HFFc6 (cell line): ENCODE measurements around the gene ACTN4. TPM values are rescaled to one million over a fixed set of nuclear protein-coding genes. Genes with fewer than 3 reads are reported as not detected.
A peak's percentile ranks its signal among the peaks of the same experiment; 100 is the strongest.

Experiments used
- DNase-seq: peaks from one replicate; pipeline ENCODE4 v3.0.0-alpha.2; 2018
- H3K27ac Mint-ChIP-seq: 2 replicates; pipeline ENCODE4 v1.8.0; 2020; ENCODE audit warnings: mild to moderate bottlenecking, mixed read lengths
- H3K27me3 Mint-ChIP-seq: 2 replicates; pipeline ENCODE4 v1.8.0; 2021; ENCODE audit warnings: mild to moderate bottlenecking, moderate library complexity, mixed read lengths; ENCODE audit not compliant: insufficient read depth
- H3K36me3 Mint-ChIP-seq: 2 replicates; pipeline ENCODE4 v1.8.0; 2021; ENCODE audit warnings: low read depth, mixed read lengths
- H3K4me1 Mint-ChIP-seq: 2 replicates; pipeline ENCODE4 v1.8.0; 2020; ENCODE audit warnings: low read depth, mixed read lengths
- H3K4me3 Mint-ChIP-seq: 2 replicates; pipeline ENCODE4 v1.8.0; 2020; ENCODE audit warnings: mild to moderate bottlenecking, moderate library complexity, mixed read lengths
- H3K9me3 Mint-ChIP-seq: 2 replicates; pipeline ENCODE4 v1.8.0; 2020; ENCODE audit warnings: mild to moderate bottlenecking, mixed read lengths
- total RNA-seq, 6 experiments: library from RNA; stranded (reverse); fragmentation: NEBNext Ultra II Directional; extraction: Animal tissue kit (Norgen Biotek cat#: 25700); gene quantifications; 2 replicates in 1 of 6; 3 replicates in 5 of 6; pipeline ENCODE4 v1.2.3, GENCODE V29; 2021
- TF ChIP-seq, protein P1 (sequence below): fragments of 200-600 bp; sonication (generic); IDR thresholded peaks from 2 replicates; pipeline ENCODE4 v1.5.0; 2021; ENCODE audit warnings: antibody characterized with exemption, mild to moderate bottlenecking

Gene ACTN4
- total RNA-seq, 6 experiments from 2014 or later: 972 to 1,299 (median 1,250) TPM

DNA sequence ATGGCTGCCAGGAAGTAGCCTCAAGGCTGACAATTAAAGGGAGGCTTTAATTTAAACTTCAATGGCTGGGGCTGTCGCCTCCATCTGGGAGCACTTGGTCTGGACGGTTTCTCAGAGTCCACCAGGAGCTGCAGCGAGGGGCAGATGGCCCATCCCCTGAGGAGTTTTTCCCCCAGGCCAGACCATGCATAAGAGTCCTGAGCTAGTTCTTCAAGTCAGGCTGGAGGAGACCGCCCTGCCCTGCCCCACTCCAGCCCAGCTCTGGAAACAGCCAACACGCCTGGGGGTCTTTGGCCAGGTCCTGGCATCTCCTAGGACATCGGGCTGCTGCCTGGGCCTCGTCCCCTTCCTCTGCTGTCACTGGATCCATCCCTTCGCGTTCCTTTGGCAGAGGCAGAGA is 5.3 kb upstream of the ACTN4 start:
- Mint-ChIP-seq H3K4me3 (no peak overlapping the region), H3K4me1 (no peaks in the 10 kb centered on the region)
- TF ChIP-seq, protein P1, sequence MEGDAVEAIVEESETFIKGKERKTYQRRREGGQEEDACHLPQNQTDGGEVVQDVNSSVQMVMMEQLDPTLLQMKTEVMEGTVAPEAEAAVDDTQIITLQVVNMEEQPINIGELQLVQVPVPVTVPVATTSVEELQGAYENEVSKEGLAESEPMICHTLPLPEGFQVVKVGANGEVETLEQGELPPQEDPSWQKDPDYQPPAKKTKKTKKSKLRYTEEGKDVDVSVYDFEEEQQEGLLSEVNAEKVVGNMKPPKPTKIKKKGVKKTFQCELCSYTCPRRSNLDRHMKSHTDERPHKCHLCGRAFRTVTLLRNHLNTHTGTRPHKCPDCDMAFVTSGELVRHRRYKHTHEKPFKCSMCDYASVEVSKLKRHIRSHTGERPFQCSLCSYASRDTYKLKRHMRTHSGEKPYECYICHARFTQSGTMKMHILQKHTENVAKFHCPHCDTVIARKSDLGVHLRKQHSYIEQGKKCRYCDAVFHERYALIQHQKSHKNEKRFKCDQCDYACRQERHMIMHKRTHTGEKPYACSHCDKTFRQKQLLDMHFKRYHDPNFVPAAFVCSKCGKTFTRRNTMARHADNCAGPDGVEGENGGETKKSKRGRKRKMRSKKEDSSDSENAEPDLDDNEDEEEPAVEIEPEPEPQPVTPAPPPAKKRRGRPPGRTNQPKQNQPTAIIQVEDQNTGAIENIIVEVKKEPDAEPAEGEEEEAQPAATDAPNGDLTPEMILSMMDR: no peak

DNA sequence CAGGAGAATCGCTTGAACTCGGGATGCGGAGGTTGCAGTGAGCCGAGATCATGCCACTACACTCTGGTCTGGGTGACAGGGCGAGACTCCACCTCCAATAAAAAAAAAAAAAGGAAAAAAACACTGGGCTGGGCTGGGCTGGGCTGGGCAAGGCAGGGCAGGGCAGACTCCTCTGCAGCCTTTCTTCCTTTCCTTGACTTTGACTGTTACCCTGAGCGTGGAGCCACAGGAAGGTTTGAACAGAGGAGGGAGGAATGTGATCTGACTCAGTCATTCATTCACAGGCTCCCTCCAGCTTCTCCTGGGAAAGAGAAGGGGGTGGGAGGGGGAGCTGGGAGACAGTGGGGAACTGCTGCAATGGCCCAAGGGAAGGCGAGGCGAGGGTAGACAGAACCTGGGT is 2.7 kb upstream of the ACTN4 start:
- Mint-ChIP-seq H3K27me3 (peaks cover 3% of the 10 kb centered on the region), H3K36me3 (peaks cover 20% of the 10 kb centered on the region), H3K4me3 (no peak overlapping the region), H3K4me1 (peaks cover 6% of the 10 kb centered on the region), H3K9me3 (peaks cover 8% of the 10 kb centered on the region), H3K27ac (no peak overlapping the region)
- TF ChIP-seq, protein P1: no peak
- DNase-seq: no peak

More for the DNA sequence above, 5.3 kb upstream of the ACTN4 start:
- DNase-seq: no peak
- H3K36me3 Mint-ChIP-seq: no peaks in the 10 kb centered on the region
- H3K27ac Mint-ChIP-seq: no peak overlapping the region
- no peaks in the 10 kb centered on the region for H3K27me3 Mint-ChIP-seq
- no peaks in the 10 kb centered on the region for H3K9me3 Mint-ChIP-seq

DNA sequence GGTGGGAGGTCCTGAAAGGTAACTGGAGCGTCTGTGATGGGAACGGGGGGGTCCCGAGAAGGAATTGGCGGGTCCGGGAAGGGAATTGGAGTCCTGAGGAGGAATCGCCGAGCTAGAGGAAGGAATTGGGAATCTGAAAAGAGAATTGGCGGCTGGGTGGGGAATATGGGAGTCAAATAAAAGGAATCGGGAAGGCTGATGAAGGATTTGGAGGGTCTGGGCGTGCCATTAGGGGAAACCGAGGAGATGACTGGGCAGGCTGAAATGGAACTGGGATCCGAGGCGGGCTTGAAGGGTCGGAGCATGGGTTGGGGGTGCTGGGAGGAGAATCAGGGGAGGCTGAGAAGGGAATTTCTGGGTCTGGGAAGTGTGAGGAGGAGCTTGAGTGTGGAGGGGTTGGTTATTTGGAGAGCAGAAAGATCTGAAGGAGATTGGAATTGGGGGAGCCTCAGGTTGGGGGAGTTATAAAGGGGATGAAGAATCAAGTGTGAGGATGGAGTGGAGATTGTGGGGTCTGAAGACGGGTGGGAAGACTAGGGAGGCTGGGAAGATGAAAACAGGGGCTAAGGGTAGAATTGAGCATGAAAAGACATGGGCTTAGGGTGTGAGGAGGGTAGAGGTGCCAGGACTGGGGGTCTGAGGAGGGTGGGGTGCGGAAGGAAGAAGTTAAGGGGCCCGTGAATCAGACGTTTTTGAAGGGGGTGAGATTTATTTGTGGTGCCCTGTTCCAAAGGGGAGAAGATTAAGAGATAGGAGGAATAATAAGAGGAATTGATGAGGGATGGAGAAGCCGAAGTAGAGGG is 718 bp downstream of the ACTN4 start:
- DNase-seq: no peak
- TF ChIP-seq, protein P1: no peak
- Mint-ChIP-seq H3K27ac (peak overlapping the region; percentile 99), H3K4me3 (peak overlapping the region; percentile 99), H3K9me3 (peaks cover 8% of the 10 kb centered on the region), H3K4me1 (peaks cover 40% of the 10 kb centered on the region), H3K27me3 (peaks cover 3% of the 10 kb centered on the region), H3K36me3 (peaks cover 41% of the 10 kb centered on the region)

DNA sequence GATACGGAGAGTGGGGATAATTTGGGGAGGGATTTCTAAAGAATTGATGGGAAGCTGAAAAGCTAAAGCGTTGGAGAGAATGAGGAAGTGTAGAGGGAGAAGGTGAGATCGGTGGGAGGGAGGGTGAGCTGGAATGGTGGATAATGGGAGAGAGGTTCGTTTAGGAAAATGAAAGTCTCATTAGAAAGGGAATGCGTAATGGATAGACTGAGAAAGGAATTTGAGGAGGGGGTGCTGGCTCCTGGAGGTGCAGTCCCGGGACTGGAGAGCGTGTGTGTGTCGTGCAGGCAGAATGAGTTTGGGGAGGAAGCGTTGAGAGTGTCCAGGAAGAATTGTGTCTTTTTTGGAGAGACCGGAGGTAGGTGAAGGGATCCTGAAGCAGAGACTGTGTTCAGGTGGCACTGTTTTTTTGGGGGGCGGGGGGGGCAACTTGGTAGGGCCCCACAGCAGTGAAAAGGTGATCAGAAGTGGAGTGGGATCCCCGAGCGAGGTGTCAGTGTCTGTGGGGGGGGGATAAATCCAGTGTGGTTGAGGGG is 1.4 kb downstream of the ACTN4 start:
- Mint-ChIP-seq H3K4me1 (peaks cover 47% of the 10 kb centered on the region), H3K36me3 (peaks cover 48% of the 10 kb centered on the region), H3K4me3 (peak overlapping the region; percentile 99), H3K27me3 (peaks cover 3% of the 10 kb centered on the region), H3K27ac (peak overlapping the region; percentile 99), H3K9me3 (peaks cover 8% of the 10 kb centered on the region)
- no peak for DNase-seq
- TF ChIP-seq, protein P1: no peak

DNA sequence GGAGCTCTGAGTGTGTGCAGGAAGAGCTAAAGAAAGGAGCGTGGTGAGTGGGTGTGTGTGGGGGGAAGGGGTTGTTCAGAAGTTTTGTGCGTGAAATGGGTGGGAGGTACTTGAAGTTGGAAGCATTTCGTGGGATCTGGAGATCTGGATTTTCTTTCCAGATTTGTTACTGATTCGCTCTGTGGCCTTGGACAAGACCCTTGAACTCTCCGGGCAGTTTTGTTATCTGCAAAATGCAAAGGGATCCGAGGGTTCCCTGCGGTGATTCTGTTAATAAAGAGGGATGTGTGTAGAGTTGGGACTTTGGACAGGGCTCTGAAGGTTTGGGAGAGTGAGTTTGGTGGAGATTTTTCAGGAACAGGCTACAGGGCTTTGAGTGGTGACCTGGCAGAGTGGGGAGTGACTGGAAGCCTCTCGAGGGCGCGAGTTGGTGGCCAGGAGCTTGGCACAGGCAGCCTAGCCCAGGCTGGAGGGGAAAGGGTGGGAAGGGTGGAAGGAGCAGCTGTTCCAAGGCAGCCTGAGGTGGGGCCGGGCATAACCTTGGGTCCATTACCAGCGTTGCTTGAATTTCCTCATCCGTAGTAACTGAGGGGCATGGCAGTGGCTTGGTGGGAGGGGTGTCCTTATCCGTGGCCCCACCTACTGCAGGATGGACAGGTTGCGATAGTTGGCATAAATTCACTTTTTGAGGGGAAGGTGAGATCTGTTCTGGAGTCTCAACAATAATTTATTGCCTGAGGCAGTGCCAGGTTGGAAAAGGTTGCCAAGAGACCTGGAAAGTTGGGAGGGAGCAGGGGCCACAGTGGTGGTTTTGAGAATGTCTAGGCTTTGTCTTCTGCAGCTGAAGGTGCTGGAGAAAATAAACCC is 2.1 kb downstream of the ACTN4 start:
- peaks cover 5% of the 10 kb centered on the region for H3K27me3 Mint-ChIP-seq
- peak overlapping the region; percentile 99 for H3K4me3 Mint-ChIP-seq
- H3K4me1 Mint-ChIP-seq: peaks cover 54% of the 10 kb centered on the region
- TF ChIP-seq, protein P1: no peak
- DNase-seq: no peak
- peaks cover 49% of the 10 kb centered on the region for H3K36me3 Mint-ChIP-seq
- H3K27ac Mint-ChIP-seq: peak overlapping the region; percentile 99
- H3K9me3 Mint-ChIP-seq: peaks cover 8% of the 10 kb centered on the region
